WTC11 (cell line): Measurements from ENCODE around the gene EDAR.

Experiments used
- JUN ChIP-seq: sonication (generic); formaldehyde crosslinking; IDR thresholded peaks from 2 replicates; pipeline ENCODE4 v1.8.0; 2023; ENCODE audit warnings: mild to moderate bottlenecking, missing genetic modification reagents
- ZSCAN18 ChIP-seq: fragments of 250-450 bp; sonication (Bioruptor Pico); IDR thresholded peaks from 2 replicates; pipeline ENCODE4 v2.1.2; 2022; ENCODE audit warnings: mild to moderate bottlenecking, moderate library complexity
- TF ChIP-seq, protein P1 (sequence below): fragments of 200-600 bp; IDR thresholded peaks from 2 replicates; pipeline ENCODE4 v1.8.0; 2022; ENCODE audit warnings: antibody characterized with exemption
- TF ChIP-seq, protein P2 (sequence below): sonication (generic); formaldehyde crosslinking; IDR thresholded peaks from 2 replicates; pipeline ENCODE4 v1.8.1; 2022; ENCODE audit warnings: mild to moderate bottlenecking, missing genetic modification reagents, moderate library complexity, borderline replicate concordance

GRCh38 chr2:108929807-108930425, 59.1 kb downstream of the EDAR start:
- TF ChIP-seq, protein P1, sequence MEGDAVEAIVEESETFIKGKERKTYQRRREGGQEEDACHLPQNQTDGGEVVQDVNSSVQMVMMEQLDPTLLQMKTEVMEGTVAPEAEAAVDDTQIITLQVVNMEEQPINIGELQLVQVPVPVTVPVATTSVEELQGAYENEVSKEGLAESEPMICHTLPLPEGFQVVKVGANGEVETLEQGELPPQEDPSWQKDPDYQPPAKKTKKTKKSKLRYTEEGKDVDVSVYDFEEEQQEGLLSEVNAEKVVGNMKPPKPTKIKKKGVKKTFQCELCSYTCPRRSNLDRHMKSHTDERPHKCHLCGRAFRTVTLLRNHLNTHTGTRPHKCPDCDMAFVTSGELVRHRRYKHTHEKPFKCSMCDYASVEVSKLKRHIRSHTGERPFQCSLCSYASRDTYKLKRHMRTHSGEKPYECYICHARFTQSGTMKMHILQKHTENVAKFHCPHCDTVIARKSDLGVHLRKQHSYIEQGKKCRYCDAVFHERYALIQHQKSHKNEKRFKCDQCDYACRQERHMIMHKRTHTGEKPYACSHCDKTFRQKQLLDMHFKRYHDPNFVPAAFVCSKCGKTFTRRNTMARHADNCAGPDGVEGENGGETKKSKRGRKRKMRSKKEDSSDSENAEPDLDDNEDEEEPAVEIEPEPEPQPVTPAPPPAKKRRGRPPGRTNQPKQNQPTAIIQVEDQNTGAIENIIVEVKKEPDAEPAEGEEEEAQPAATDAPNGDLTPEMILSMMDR, result no peak
- no peak for TF ChIP-seq ZSCAN18 (CRISPR knock-in tag)
- no peak for TF ChIP-seq JUN (CRISPR knock-in tag)
- TF ChIP-seq, protein P2, sequence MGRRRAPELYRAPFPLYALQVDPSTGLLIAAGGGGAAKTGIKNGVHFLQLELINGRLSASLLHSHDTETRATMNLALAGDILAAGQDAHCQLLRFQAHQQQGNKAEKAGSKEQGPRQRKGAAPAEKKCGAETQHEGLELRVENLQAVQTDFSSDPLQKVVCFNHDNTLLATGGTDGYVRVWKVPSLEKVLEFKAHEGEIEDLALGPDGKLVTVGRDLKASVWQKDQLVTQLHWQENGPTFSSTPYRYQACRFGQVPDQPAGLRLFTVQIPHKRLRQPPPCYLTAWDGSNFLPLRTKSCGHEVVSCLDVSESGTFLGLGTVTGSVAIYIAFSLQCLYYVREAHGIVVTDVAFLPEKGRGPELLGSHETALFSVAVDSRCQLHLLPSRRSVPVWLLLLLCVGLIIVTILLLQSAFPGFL (CRISPR knock-in tag), result no peak
